IPS-NIHi7 (cell line): ENCODE measurements around the gene NTM.

Experiments
- DNase-seq: peaks from one replicate; pipeline ENCODE4 v3.0.0; 2012; ENCODE audit warnings: mixed read lengths; ENCODE audit errors: extremely low spot score

Gene NTM

GRCh38 chr11:132106096-132106982 is 735.9 kb downstream of the NTM start:
- no peak for DNase-seq

- DNase-seq: no peak
Observed at GRCh38 chr11:132111316-132111715, 740.9 kb downstream of the NTM start.

GRCh38 chr11:132111838-132112237 is 741.4 kb downstream of the NTM start:
- no peak for DNase-seq

- no peak for DNase-seq
Observed at GRCh38 chr11:132112846-132113245, 742.4 kb downstream of the NTM start.

GRCh38 chr11:132114185-132114584 is 743.8 kb downstream of the NTM start:
- peak; percentile 79 for DNase-seq

GRCh38 chr11:132114743-132115142 is 744.3 kb downstream of the NTM start:
- no peak for DNase-seq

GRCh38 chr11:132115454-132115853 is 745.0 kb downstream of the NTM start:
- DNase-seq: peak; percentile 33

- DNase-seq: no peak
Observed at GRCh38 chr11:132116516-132116915, 746.1 kb downstream of the NTM start.

GRCh38 chr11:132118661-132119060 is 748.2 kb downstream of the NTM start:
- DNase-seq: no peak

- no peak for DNase-seq
Observed at GRCh38 chr11:132119573-132119972, 749.2 kb downstream of the NTM start.

- DNase-seq: no peak
Observed at GRCh38 chr11:132122735-132123134, 752.3 kb downstream of the NTM start.

GRCh38 chr11:132123449-132123848 is 753.0 kb downstream of the NTM start:
- DNase-seq: peak; percentile 31

GRCh38 chr11:132123854-132124835 is 753.7 kb downstream of the NTM start:
- peak; percentile 36 for DNase-seq

GRCh38 chr11:132125988-132126871 is 755.8 kb downstream of the NTM start:
- peak; percentile 50 for DNase-seq

GRCh38 chr11:132126973-132127899 is 756.8 kb downstream of the NTM start:
- peak; percentile 74 for DNase-seq

- no peak for DNase-seq
Observed at GRCh38 chr11:132127900-132128288, 757.5 kb downstream of the NTM start.

GRCh38 chr11:132131047-132131446 is 760.6 kb downstream of the NTM start:
- DNase-seq: no peak

- DNase-seq: peak; percentile 65
Observed at GRCh38 chr11:132131961-132132360, 761.5 kb downstream of the NTM start.

- DNase-seq: no peak
Observed at GRCh38 chr11:132134322-132134721, 763.9 kb downstream of the NTM start.

- DNase-seq: no peak
Observed at GRCh38 chr11:132137289-132137980, 767.0 kb downstream of the NTM start.
